OCI-LY3 (cell line): ENCODE results near the gene CGA.

Experiments used
- CTCF ChIP-seq: fragments of 200-600, 300-600 bp; sonication (generic); IDR thresholded peaks from 2 replicates; pipeline ENCODE4 v1.5.1; 2014; ENCODE audit warnings: antibody characterized with exemption, low read length, low read depth
- EZH2phosphoT487 ChIP-seq: fragments of 200-600 bp; shearing (Covaris generic); IDR thresholded peaks from 2 replicates; pipeline ENCODE4 v1.6.1; 2018; ENCODE audit warnings: antibody characterized with exemption, mixed run types, low read depth

- TF ChIP-seq CTCF = no peak
- no peak for TF ChIP-seq EZH2phosphoT487
These were observed 22.0 kb upstream of the CGA start for GRCh38 chr6:87116922-87117321.
